DOHH2 (cell line): Measurements from ENCODE around the gene APCDD1L.

Experiments
- H3F3A ChIP-seq: fragments of 200-600 bp; sonication (generic), shearing (Covaris generic); 2 replicates; pipeline ENCODE4 v1.6.0; 2016; ENCODE audit warnings: antibody characterized with exemption, mild to moderate bottlenecking; ENCODE audit not compliant: control insufficient read depth, insufficient read depth
- H3K27ac ChIP-seq: fragments of 200-600 bp; sonication (generic); 2 replicates; pipeline ENCODE4 v1.5.1; 2014; ENCODE audit warnings: low read depth, mild to moderate bottlenecking, low read length, moderate library complexity
- H3K27me3 ChIP-seq: fragments of 200-600 bp; sonication (generic); 2 replicates; pipeline ENCODE4 v1.6.1; 2014; ENCODE audit warnings: mild to moderate bottlenecking, low read length, mixed read lengths; ENCODE audit not compliant: control insufficient read depth
- H3K36me3 ChIP-seq: fragments of 200-600 bp; sonication (generic); 2 replicates; pipeline ENCODE4 v1.6.1; 2014; ENCODE audit warnings: mild to moderate bottlenecking, low read length, moderate library complexity, mixed read lengths; ENCODE audit not compliant: control insufficient read depth
- H3K4me1 ChIP-seq: fragments of 200-600 bp; sonication (generic); 2 replicates; pipeline ENCODE4 v1.6.1; 2014; ENCODE audit warnings: mild to moderate bottlenecking, low read length, mixed read lengths; ENCODE audit not compliant: control insufficient read depth
- H3K4me2 ChIP-seq: fragments of 200-600 bp; sonication (generic); 2 replicates; pipeline ENCODE4 v1.6.0; 2014; ENCODE audit warnings: mild to moderate bottlenecking, low read length, moderate library complexity
- H3K4me3 ChIP-seq: fragments of 200-600 bp; sonication (generic); 2 replicates; pipeline ENCODE4 v1.5.1; 2014; ENCODE audit warnings: mild to moderate bottlenecking, low read length, mixed read lengths
- H3K79me2 ChIP-seq: fragments of 200-600 bp; sonication (generic); 2 replicates; pipeline ENCODE4 v1.6.1; 2014; ENCODE audit warnings: mild to moderate bottlenecking, low read length, mixed read lengths; ENCODE audit not compliant: control insufficient read depth
- H3K9me2 ChIP-seq: fragments of 200-600 bp; sonication (generic); replicated peaks from 2 replicates; pipeline ENCODE4 v1.6.1; 2014; ENCODE audit warnings: mild to moderate bottlenecking, low read length, mixed read lengths; ENCODE audit not compliant: control insufficient read depth
- H3K9me3 ChIP-seq: fragments of 200-600 bp; sonication (generic); 2 replicates; pipeline ENCODE4 v1.6.1; 2014; ENCODE audit warnings: antibody characterized with exemption, low read length, mixed read lengths; ENCODE audit not compliant: control insufficient read depth, insufficient read depth
- H4K20me1 ChIP-seq: fragments of 200-600 bp; sonication (generic); 2 replicates; pipeline ENCODE4 v1.6.0; 2014; ENCODE audit warnings: low read depth, mild to moderate bottlenecking, antibody characterized with exemption, low read length, moderate library complexity; ENCODE audit not compliant: control insufficient read depth, insufficient read depth
- CTCF ChIP-seq: fragments of 200-600 bp; sonication (generic); IDR thresholded peaks from one replicate; pipeline ENCODE4 v1.5.1; 2014; ENCODE audit warnings: antibody characterized with exemption, mild to moderate bottlenecking, low read depth, low read length; ENCODE audit not compliant: poor library complexity, severe bottlenecking
- EZH2phosphoT487 ChIP-seq: fragments of 200-600 bp; sonication (generic); IDR thresholded peaks from 2 replicates; pipeline ENCODE4 v1.6.1; 2017; ENCODE audit warnings: borderline replicate concordance, mild to moderate bottlenecking, antibody characterized with exemption, low read length, moderate library complexity, mixed read lengths

Gene APCDD1L

GRCh38 chr20:58433029-58433647 lies 82.1 kb downstream of the APCDD1L start:
- H3K4me3 ChIP-seq: no peak overlapping the region
- H3K9me2 ChIP-seq: no peaks in the 10 kb centered on the region
- H4K20me1 ChIP-seq: peaks cover 7% of the 10 kb centered on the region; the same call in 1 of the 2 replicates
- no peak overlapping the region for H3K4me2 ChIP-seq
- H3K36me3 ChIP-seq: peaks cover 48% of the 10 kb centered on the region
- H3K9me3 ChIP-seq: no peaks in the 10 kb centered on the region
- no peaks in the 10 kb centered on the region for H3F3A ChIP-seq
- peaks cover 93% of the 10 kb centered on the region for H3K79me2 ChIP-seq
- TF ChIP-seq EZH2phosphoT487: no peak
- no peak for TF ChIP-seq CTCF
- no peaks in the 10 kb centered on the region for H3K27me3 ChIP-seq
- no peaks in the 10 kb centered on the region for H3K4me1 ChIP-seq
- no peak overlapping the region for H3K27ac ChIP-seq

- no peak overlapping the region for H3K4me2 ChIP-seq
- H3K9me3 ChIP-seq: no peaks in the 10 kb centered on the region
- no peaks in the 10 kb centered on the region for H3K9me2 ChIP-seq
- no peak overlapping the region for H3K27ac ChIP-seq
- H3K79me2 ChIP-seq: peaks cover 94% of the 10 kb centered on the region
- H3K36me3 ChIP-seq: peaks cover 50% of the 10 kb centered on the region
- no peaks in the 10 kb centered on the region for H3K27me3 ChIP-seq
- H4K20me1 ChIP-seq: peaks cover 7% of the 10 kb centered on the region
- H3K4me3 ChIP-seq: no peak overlapping the region
- no peaks in the 10 kb centered on the region for H3F3A ChIP-seq
- H3K4me1 ChIP-seq: no peaks in the 10 kb centered on the region
- TF ChIP-seq CTCF (no peak), EZH2phosphoT487 (no peak)
Measured at GRCh38 chr20:58432186-58432954, 82.8 kb downstream of the APCDD1L start.

- H3K9me3 ChIP-seq: no peaks in the 10 kb centered on the region
- TF ChIP-seq CTCF: no peak
- TF ChIP-seq EZH2phosphoT487: no peak
- H4K20me1 ChIP-seq: peaks cover 7% of the 10 kb centered on the region
- no peak overlapping the region for H3K4me3 ChIP-seq
- H3K9me2 ChIP-seq: no peaks in the 10 kb centered on the region
- no peaks in the 10 kb centered on the region for H3F3A ChIP-seq
- H3K36me3 ChIP-seq: peaks cover 59% of the 10 kb centered on the region
- peaks cover 95% of the 10 kb centered on the region for H3K79me2 ChIP-seq
- H3K27ac ChIP-seq: no peak overlapping the region
- no peaks in the 10 kb centered on the region for H3K4me1 ChIP-seq
- no peaks in the 10 kb centered on the region for H3K27me3 ChIP-seq
- no peak overlapping the region for H3K4me2 ChIP-seq
Measured at GRCh38 chr20:58431134-58431533, 84.1 kb downstream of the APCDD1L start.
